Gastroesophageal sphincter (tissue), 4 donors: ENCODE data around the gene DERA. TPM values are rescaled to one million over a fixed set of nuclear protein-coding genes. Genes with fewer than 3 reads are reported as not detected.

Source experiments
- ATAC-seq: fragments of 150-250 bp; one replicate; pipeline ENCODE4 v1.9.1; 2016; ENCODE audit warnings: mild to moderate bottlenecking, moderate library complexity
- H3K27ac ChIP-seq, 4 donors: fragments of 200-600 bp; sonication (generic) in 3 of 4; 1 replicate in 3 of 4; 2 replicates in 1 of 4; pipeline ENCODE4 v1.5.1; 2016 to 2019
- H3K27me3 ChIP-seq: fragments of 200-600 bp; sonication (generic); one replicate; pipeline ENCODE4 v1.5.1; 2019
- H3K36me3 ChIP-seq, 2 donors: fragments of 200-600 bp; sonication (generic); one replicate each; pipeline ENCODE4 v1.5.1; 2019; ENCODE audit warnings: control low read depth in 1 of 2
- H3K4me1 ChIP-seq, 3 donors: fragments of 200-600 bp; sonication (generic); 1 replicate in 2 of 3; 2 replicates in 1 of 3; pipeline ENCODE4 v1.5.1; 2016 to 2019; ENCODE audit warnings: control low read depth in 2 of 3
- H3K4me3 ChIP-seq, 2 donors: fragments of 200-600 bp; sonication (generic); one replicate each; pipeline ENCODE4 v1.5.1; 2019; ENCODE audit warnings: mild to moderate bottlenecking in 1 of 2, moderate library complexity in 1 of 2
- H3K9me3 ChIP-seq, 3 donors: fragments of 200-600 bp; sonication (generic); one replicate each; pipeline ENCODE4 v1.5.1; 2017 to 2019; ENCODE audit warnings: control low read depth in 2 of 3
- EP300 ChIP-seq: sonication (generic); formaldehyde crosslinking; IDR thresholded peaks from one replicate; pipeline ENCODE4 v1.6.1; 2017; ENCODE audit warnings: antibody characterized with exemption, mild to moderate bottlenecking
- POLR2A ChIP-seq, 2 donors: fragments of 450-650 bp; IDR thresholded peaks; one replicate each; pipeline ENCODE4 v1.6.1; 2017; ENCODE audit warnings: antibody characterized with exemption in 2 of 2, mild to moderate bottlenecking in 2 of 2, moderate library complexity in 1 of 2
- POLR2AphosphoS5 ChIP-seq: sonication (generic); formaldehyde crosslinking; IDR thresholded peaks from one replicate; pipeline ENCODE4 v1.6.1; 2017; ENCODE audit warnings: antibody characterized with exemption
- WGBS, 2 donors: methylation state at CpG; one replicate each; pipeline ENCODE4 v1.1.5; 2018; ENCODE audit warnings: low coverage in 1 of 2; 5-methylcytosine and 5-hydroxymethylcytosine counted together
- total RNA-seq, 4 donors: library from RNA; depleted of rRNA; stranded (reverse); fragments of >200 nt; gene quantifications; one replicate each; pipeline ENCODE4 v1.1.0, GENCODE V29; 2016
- TF ChIP-seq, protein P1 (sequence below), 4 experiments: fragments of 200-600 bp in 2 of 4; fragments of 450-650 bp in 2 of 4; sonication (generic) in 1 of 4; IDR thresholded peaks; one replicate each; pipeline ENCODE4 v1.5.1; 2017 to 2019; ENCODE audit warnings: antibody characterized with exemption in 4 of 4, mild to moderate bottlenecking in 2 of 4, moderate library complexity in 2 of 4

The DERA gene
- total RNA-seq, 4 donors from 2014 or later = 35.9 to 67.4 (median 52.5) TPM

DNA sequence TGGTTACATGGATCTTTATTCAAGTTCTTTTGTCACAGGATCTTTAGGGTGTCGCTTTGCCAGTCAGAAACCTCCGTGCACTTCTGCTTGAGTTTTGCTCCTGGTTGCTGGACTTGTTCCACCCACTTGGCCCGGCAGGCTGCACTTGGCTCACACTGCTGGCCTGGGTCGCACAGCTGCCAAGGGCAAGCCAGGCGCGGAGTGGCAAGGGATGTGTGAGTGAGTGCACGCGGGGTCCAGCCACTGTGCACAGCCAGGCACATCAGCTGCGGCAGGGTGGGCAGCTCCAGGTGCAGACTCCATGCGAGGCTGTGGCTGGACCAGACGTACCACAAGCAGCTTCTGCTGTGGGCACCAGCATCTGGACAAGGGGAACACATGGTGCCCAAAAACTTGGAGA, 76.6 kb downstream of the DERA start:
- WGBS, 2 donors = no CpG with 5 or more reads among the region's 11 CpGs
- peaks cover 0 to 49% of the 10 kb centered on the region in 2 donors for H3K36me3 ChIP-seq
- H3K27ac ChIP-seq = no peak overlapping the region
- no peak for TF ChIP-seq POLR2AphosphoS5
- no peak for TF ChIP-seq EP300
- TF ChIP-seq, protein P1, sequence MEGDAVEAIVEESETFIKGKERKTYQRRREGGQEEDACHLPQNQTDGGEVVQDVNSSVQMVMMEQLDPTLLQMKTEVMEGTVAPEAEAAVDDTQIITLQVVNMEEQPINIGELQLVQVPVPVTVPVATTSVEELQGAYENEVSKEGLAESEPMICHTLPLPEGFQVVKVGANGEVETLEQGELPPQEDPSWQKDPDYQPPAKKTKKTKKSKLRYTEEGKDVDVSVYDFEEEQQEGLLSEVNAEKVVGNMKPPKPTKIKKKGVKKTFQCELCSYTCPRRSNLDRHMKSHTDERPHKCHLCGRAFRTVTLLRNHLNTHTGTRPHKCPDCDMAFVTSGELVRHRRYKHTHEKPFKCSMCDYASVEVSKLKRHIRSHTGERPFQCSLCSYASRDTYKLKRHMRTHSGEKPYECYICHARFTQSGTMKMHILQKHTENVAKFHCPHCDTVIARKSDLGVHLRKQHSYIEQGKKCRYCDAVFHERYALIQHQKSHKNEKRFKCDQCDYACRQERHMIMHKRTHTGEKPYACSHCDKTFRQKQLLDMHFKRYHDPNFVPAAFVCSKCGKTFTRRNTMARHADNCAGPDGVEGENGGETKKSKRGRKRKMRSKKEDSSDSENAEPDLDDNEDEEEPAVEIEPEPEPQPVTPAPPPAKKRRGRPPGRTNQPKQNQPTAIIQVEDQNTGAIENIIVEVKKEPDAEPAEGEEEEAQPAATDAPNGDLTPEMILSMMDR (IDR thresholded peaks at IDR 0.05) = no peak
- TF ChIP-seq POLR2A (IDR thresholded peaks at IDR 0.05) = no peak
- no peak overlapping the region for H3K4me3 ChIP-seq
- no peaks in the 10 kb centered on the region for H3K9me3 ChIP-seq
- H3K4me1 ChIP-seq = peaks cover 0 to 2% (median 0%) of the 10 kb centered on the region in 3 donors
- H3K27me3 ChIP-seq = no peaks in the 10 kb centered on the region
- ATAC-seq = no peak

GRCh38 chr12:15988983-15989755, 78.0 kb downstream of the DERA start:
- TF ChIP-seq, protein P1 (IDR thresholded peaks at IDR 0.05) = no peak
- TF ChIP-seq EP300 (no peak), POLR2AphosphoS5 (no peak), POLR2A (IDR thresholded peaks at IDR 0.05) (no peak)
- ATAC-seq = no peak
- Histone ChIP-seq H3K27me3 (no peaks in the 10 kb centered on the region), H3K9me3 (no peaks in the 10 kb centered on the region), H3K36me3 (peaks cover 0 to 38% of the 10 kb centered on the region in 2 donors), H3K4me1 (no peaks in the 10 kb centered on the region), H3K4me3 (no peak overlapping the region), H3K27ac (no peak overlapping the region)
- WGBS, 2 donors = 90 to 92% methylated on average over 3 to 5 of the region's 6 CpGs

- Histone ChIP-seq H3K4me3 (no peak overlapping the region), H3K27ac (no peak overlapping the region), H3K36me3 (peaks cover 0 to 15% of the 10 kb centered on the region in 2 donors), H3K4me1 (peaks cover 0 to 11% (median 0%) of the 10 kb centered on the region in 3 donors), H3K9me3 (no peaks in the 10 kb centered on the region), H3K27me3 (no peaks in the 10 kb centered on the region)
- 95 to 100% methylated on average over 4 of the region's 4 CpGs for WGBS, 2 donors
- TF ChIP-seq EP300 (no peak), POLR2AphosphoS5 (no peak), POLR2A (IDR thresholded peaks at IDR 0.05) (no peak)
- TF ChIP-seq, protein P1 (IDR thresholded peaks at IDR 0.05) = no peak
- no peak for ATAC-seq
These were observed 84.7 kb downstream of the DERA start for GRCh38 chr12:15995801-15996200.

- no peaks in the 10 kb centered on the region for H3K9me3 ChIP-seq
- H3K27me3 ChIP-seq = no peaks in the 10 kb centered on the region
- no peak overlapping the region for H3K4me3 ChIP-seq
- WGBS, 2 donors = 0 to 66% methylated on average over 1 to 3 of the region's 3 CpGs
- no peak for ATAC-seq
- TF ChIP-seq POLR2A (IDR thresholded peaks at IDR 0.05) (no peak), POLR2AphosphoS5 (no peak), EP300 (no peak)
- TF ChIP-seq, protein P1 (IDR thresholded peaks at IDR 0.05) = no peak
- H3K4me1 ChIP-seq = peaks cover 0 to 11% (median 0%) of the 10 kb centered on the region in 3 donors
- peaks cover 0 to 15% of the 10 kb centered on the region in 2 donors for H3K36me3 ChIP-seq
- no peak overlapping the region for H3K27ac ChIP-seq
These were observed 85.1 kb downstream of the DERA start for GRCh38 chr12:15996254-15996653.

GRCh38 chr12:15996948-15997347, 85.8 kb downstream of the DERA start:
- 94 to 100% methylated on average over 1 of the region's 1 CpG for WGBS, 2 donors
- Histone ChIP-seq H3K27me3 (no peaks in the 10 kb centered on the region), H3K9me3 (no peaks in the 10 kb centered on the region), H3K36me3 (peaks cover 0 to 15% of the 10 kb centered on the region in 2 donors), H3K4me1 (peaks cover 0 to 11% (median 0%) of the 10 kb centered on the region in 3 donors), H3K4me3 (no peak overlapping the region), H3K27ac (no peak overlapping the region)
- no peak for ATAC-seq
- TF ChIP-seq, protein P1 (IDR thresholded peaks at IDR 0.05) = no peak
- TF ChIP-seq EP300 = no peak
- no peak for TF ChIP-seq POLR2A (IDR thresholded peaks at IDR 0.05)
- TF ChIP-seq POLR2AphosphoS5 = no peak
